Stimulated activated CD4-positive, alpha-beta T cell treated with anti-CD3 and anti-CD28 coated beads, Interleukin-2, amount 100 ng/mL, for 24 hours (primary cell): ENCODE data around the gene PIK3R5.
"Not testable (repeated sequence)": the region's sequence is repeated elsewhere in the genome, so short reads cannot be mapped to it uniquely, and the experiment has no call there.

ENCODE experiments used
- DNase-seq, 2 donors: peaks; one replicate each; pipeline ENCODE4 v3.0.0-alpha.2; 2020

Gene PIK3R5

DNA sequence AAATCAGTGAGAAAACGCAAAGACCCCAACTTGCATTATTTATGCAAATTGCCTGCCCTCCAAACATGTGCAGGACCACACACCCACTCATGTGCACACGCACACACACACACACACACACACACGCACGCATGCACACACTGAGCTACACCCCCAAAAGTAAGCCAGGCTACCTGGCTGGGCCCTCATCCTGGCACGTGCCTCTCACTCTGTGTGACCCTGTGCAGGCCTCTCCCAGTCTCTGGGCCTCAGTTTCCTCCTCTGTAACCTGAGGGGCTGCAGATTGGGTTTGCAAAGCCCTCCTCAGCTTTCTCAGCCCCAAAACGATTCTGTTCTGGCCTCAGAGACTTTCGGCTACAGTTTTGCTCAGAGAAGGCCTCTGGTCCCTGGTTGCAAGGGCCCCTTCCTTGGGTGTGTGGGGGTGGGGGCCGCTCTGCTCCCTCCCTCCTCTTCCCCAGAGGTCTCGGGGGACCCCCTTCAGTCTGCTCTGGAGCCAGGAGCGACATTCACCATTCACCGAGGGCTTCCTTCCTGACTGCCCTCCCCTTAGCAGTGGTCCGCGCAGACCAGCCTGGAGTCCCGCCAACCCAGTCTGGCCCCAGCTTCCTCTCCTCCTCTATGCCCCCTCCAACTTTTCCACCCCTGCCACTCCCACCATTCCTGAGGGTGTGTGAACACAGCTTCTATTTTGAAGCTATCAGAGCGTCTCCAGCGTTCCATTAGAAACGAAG is 92.6 kb downstream of the PIK3R5 start:
- DNase-seq, result no peak

DNA sequence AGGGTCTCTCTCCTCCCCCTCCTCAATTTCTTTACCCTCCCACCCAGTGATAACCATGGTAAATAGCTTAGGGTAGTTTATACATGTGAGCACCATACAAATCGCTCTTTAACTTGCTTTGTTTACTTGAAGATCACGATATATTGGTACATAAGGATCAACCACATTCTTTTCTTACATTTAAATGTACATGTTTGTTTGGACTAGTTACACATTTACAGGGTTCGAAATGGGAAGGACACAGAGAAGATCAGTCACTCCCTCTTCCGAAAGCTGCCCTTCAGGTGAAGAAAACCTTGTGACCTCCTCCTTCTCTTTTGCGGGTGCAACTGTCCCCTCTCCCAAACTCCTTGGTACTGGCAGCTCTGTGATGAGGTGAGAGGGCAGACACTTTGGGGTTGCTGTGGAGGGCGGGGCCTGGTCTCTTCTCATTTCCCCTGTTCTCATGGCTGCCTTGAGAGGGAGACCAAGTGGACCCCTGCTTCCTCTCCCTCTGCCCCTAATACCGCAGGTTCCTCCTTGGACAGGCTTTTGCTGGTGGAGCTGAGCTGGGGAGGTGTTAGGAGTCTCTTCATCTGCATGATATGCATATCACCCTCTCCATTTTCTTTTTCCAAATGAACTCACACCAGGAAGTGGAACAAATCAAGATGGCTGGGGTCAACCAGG is 93.3 kb downstream of the PIK3R5 start:
- DNase-seq, result no peak

DNA sequence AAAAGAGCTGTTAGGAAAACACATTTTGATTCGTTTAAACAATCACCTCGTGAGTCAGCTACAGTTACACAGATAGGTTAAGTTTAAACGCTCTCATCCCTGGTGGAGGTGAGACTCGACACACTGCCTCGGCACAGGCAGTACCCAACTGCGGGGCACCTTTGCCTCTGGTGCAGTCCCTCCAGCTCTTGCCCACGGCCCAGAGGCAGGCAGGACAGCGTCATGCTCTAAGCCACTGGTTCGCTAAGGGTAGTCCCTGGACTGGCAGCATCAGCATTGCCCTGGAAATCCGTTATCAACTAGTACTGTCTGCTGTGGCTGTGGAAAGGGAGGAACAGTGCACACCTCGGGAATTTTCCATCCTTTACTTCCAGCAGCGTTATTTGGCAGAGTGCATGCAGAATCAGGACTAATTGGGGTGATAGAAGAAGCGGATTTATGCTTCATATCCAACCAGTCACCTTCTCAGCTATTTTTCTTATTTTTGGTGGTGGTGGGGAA is 94.4 kb downstream of the PIK3R5 start:
- DNase-seq, result no peak

DNA sequence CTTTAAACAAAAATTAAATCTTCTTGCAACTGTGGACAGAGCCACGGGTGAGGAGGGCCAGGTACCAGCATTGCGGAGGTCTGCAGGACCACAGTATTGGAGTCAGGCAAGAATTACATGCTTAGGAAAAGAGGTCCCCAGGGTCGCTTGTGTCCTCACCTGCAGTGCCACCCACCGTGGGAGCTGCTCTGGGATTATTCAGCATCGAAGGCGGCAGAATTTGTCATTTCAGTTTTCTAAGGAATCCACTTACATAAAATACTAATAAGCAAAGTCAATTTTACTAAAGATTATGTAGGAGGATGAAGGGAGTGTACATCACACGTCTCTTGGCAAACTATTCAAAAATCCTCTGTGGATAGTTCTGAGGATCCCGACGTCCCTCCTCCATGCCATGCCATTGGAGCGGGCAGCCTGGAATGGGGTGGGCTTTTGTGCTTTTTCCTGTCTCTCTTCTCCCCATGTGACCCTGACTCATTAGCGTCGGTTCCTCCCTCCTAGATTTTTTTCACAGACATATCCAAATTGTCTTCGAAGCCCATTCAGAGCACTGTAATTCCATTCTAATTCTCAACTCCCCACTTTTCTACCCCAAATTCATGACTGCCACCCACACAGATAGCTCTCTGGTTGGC is 95.0 kb downstream of the PIK3R5 start:
- no peak for DNase-seq

DNA sequence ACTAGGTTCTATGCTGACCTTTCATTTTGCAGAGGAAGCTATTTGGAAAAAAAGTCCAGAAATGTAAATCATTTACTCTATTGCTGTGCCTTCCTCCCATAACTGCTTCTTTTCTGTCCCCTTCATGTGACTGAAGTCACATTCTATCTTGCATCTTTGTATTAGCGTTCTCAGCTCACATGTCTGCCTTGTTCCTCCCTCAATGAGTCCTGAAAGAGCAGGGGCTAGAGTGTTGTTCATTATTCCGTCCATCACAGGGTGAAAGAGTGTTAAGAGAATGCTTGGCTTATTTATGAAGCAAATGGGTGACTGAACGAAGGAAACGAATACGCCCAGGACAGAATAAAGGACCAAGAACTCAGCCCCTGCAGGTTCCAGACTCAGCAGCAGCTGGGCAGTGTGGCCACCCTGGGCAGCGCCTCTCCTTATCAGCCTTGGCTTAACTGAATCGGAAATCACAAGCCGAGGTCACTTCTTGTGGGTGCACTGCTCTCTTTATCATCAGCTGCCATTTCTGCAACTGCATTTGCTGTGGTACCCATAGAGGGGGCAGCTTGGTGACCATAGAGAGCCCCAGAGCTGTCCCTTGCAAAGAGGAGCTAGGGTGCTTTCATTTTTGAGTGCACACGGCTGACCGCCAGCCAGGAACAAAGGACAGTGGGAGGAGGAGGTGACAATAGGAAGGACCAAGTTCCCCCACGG is 96.2 kb downstream of the PIK3R5 start:
- DNase-seq, result no peak

DNA sequence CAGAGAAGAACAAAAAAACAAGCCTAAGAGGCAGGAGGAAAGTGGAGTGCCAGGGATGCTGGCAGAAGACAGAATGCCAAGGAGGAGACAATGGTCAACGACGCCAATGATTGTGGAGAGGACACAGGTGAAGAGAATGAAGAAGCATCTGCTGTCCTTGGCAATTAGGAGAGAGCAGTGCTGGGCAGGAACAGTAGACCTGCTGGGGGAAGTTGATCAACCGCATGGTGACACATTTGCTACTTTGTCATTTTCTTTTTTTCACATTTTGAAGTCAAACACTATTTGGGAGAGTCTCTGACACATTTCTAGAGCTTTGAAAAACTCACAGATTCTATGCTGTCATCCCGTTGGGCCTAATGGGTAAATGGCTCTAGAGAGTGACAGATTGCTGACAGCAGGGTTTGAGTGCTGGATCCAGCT is 97.0 kb downstream of the PIK3R5 start:
- DNase-seq, result no peak

DNA sequence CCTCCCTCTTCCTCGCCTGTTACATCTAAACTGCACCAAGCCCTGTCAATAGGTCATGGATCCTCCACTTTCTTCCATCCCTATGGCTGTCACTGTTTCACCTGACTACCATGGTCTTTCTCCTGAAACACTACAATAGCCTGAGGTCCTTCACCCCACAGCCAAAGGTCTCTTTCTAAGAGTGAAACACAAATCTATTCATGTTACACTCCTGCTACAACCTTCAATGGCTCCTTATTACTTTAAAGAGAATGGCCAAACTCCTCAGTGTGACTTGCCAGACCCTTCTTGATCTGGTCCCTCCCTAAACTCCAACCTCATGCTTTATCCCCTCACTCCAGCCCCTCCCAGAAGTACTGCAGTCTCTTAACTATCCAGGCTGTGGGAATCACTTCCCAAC is 97.4 kb downstream of the PIK3R5 start:
- no peak for DNase-seq

DNA sequence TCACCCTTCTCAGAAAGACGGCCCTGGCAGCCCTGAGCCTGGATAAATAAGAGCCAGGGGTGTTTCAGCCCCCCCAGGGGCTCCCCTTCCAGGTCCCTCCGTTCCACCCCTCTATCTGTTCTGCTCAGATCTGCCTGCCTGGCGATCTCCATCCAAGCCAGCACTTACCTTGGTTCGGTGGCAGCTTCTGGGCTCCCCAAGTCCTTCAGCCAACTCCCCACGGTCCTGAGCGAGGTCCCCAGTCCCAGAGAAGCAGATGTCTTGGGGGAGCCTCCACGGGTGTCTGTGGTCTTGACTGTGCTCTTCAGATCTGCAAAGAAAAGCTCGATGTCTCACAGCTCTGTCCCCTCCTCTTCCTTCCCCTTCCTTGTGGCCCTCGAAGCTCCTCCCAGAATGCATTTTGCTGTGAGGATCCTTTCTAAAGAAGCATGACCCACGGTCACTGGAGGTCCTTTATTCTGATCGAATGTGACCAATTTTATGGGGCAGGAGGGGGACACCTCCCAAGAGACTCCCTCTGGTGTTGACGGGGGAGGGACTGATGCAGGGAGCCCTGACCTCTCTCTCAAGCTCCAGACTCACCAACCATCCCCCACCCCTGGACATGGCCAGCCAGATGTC is 98.0 kb downstream of the PIK3R5 start, which contains the start of gene PIK3R6:
Gene PIK3R6, minus strand, starts transcription at position 314 of the 621 bp plus-strand sequence. CDS start 17,880 bp downstream, outside the sequence.
- DNase-seq, result no peak

DNA sequence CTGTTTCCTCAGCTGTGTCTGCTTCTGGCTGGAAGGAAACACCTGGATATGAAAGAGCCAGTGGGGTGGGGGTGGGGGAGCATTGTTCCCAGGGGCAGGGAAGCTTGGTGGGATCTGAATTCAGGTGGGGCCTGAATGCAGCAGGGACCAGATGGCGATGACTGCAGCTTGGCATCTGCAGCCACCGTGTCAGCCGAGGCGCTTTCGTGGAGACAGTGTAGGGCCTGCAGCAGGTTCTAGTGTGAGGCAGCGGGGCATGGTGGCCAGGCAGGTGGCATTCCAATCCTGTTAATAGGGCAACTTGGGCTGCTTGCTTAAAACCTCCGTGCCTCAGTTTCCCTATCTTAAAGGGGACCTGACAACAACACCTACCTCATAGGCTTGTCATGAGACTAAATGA is 99.7 kb downstream of the PIK3R5 start:
- DNase-seq, result no peak

DNA sequence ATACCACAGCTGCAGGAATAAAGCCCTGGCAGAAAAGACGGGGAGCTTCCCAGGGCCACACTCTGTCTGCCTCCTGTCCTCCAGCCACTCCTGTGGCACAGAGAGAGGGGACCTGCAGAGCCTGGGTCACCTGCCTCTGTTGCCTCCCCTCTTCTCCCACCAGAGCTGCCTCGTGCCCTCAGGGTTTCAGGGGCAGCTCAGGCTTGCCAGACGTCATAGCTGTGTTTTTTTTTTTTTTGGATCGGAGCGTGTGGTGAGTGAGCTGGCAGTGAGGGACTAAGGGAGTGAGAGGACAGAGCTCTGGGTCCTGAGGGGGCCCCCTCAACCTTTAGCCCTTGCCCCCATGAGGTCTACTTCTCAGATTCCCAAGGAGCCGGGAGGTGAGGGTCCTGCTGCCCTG is 100.1 kb downstream of the PIK3R5 start:
- DNase-seq, result no peak

DNA sequence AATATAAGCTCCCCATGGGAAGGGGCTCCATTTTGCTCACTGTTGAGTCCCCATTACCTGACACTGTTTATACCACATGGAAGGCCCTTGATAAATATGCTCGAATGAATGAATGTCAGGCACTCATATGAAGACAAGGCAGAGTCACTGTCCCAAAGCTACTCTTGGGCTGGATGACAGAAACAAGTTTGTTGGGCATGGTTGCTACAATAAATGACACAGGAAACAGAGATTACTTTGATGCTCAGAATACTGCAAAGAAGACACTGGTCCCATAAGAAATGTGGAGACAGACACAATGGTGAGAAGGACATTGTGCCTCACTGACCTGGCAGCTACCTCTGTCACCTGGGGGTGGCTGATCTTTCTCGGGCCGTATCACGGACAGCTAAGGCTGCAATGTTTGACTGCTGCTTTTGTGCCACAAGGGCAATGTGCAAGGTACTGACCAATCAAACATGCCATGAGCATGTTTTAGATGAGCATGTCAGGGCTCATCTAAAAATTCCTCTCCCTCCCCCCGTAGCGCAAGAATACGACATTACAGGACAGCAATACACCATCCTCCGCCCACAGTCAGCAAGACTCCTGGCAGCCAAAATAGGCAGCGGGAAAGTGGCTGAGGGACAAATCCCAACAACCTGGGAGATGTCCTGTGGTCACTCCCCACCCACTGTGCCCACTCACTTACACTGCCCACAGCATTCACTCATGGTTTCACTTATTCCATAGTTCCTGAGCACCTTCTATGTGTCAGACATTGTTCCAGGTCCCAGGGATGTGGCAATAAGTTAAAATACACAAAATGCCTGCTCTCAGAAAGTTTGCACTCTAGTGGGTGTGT is 103.1 kb downstream of the PIK3R5 start:
- no peak for DNase-seq

DNA sequence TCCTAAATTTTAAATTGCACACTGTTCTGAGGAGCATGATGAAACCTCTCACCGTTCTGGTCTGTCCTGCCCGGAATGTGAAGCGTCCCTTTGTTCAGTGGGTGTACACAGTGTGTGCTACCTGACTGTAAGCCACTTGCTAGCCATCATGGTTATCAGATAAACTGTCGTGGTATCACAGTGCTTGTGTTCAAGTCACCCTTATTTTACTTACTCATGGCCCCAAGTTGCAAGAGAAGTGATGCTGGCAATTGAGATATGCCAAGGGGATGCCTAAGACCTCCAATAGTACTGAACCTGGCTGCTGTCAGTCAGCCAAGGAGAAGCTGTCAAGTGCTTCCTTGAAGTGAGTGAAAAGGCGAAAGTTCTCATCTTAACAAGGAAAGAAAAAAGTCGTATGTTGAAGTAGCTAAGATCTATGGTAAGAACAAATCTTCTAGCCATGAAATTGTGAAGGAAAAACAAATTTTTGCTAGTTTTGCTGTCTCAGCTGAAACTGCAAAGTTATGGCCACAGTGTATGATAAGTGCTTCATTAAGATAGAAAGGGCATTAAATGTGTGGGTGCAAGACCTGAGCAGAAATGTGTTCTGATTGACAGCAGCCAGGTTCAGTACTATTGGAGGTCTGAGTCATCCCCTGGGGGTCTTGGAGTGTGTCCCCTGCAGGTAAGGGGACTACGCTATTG is 103.9 kb downstream of the PIK3R5 start:
- no peak for DNase-seq

DNA sequence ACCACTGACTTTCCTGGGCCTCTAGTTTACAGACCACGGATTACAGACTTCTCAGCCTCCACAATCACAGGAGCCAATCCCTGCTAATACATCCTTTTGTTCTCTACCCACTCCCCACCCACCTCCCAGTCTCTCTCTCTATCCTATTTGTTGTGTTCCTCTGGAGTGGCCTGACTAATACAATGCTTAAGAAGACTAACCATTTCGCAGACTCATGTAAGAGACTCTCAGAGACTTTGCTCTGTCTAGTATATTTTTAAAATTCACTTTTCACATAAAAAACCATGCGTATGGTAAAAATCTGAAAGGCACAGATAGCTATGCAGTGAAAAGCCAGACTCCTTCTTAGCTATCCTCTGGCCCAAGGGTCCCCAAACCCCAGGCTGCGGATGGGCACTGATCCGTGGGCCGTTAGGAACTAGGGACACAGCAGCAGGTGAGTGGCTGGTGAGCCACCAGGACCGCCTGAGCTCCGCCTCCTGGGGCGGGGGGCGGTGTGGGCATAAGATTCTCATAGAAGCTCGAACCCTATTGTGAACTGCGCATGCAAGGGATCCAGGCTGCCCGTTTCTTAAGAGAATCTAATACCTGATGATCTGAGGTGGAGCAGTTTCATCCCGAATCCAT is 105.6 kb downstream of the PIK3R5 start:
- DNase-seq, result no peak

DNA sequence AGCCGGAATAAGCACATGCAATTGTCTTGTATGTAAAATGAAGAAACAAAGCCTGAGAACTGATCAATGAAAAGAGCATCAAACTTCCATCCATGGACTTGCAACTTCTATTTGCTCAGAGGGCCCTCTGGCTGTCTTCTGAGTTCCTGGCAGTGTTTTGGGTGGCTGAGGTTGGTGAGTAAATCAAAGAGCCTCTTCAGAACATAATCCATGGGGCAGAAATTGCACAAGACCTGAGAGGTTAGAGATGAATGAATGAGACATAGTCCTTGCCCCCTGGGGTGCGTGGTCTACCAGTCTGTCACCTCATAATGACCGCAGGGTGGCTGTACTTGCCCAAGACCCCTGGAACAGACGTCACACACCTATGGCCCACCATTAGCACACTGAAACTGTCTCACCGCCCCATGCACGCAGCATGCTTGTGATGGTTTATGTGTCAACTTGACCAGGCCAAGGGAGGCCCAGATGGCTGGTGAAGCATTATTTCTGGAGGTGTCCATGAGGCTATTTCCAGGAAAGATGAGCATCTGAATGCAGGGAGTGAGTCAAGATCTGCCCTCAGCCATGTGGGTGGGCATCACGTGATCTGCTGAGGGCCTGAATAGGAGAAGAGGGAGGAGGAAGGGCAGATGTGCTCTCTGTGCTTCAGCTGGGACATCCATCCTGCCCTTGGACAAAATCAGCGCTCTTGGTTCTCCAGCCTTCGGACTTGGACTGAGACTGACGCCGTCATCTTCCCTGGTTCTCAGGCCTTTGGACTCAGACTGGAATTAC is 106.3 kb downstream of the PIK3R5 start:
- DNase-seq, result no peak

DNA sequence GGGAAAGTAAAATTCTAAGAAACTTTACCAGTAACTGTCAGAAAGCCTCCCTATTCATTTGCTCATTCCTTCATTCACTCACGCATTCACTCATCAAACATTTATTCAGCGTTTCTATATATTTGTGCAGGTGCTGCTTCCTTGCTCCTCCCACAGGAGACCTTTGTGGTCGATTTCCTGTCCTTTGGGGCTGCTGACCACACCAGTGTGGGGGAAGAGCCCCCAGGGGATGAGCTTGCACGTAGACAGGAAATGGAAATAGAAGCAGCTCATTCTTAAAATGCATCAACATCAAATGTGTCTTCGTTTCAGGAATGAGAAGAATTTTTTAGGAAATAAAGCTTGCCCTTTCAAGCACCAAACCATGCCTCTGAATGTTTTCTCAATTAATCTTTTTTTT is 107.6 kb downstream of the PIK3R5 start:
- peak in 1 of 2 donors; percentile 19 for DNase-seq

DNA sequence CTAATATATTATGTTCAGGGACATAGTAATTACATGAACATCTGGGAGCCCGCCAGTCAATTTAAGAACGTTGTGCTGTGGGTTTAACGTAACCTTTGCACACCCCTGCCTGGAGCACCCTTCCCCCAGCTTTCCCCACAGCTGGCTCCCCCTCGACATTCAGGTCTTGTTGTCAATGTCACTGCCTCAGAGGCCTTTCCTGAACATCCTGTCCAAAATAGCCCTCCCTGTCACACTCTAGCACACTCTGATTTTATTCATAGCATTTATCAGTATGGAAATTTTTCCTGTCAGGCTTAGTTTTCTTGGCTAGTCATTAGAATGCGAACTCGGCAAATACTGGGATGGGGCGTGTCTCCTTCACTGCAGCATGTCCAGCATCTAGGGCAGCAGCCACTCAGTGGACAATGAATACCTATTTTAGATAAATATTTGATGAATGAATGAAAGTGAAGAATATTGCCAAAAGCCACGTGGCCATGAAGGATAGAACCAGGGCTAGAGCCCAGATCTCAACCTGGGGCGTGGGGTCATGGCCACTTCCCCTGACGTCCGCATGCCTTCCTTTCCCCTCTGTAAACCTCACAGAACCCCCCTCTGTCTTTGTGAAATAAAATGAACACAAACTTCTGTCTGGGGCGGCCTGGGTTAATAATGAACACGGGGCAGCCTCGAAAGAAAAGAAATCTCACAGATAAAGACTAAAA is 108.5 kb downstream of the PIK3R5 start:
- DNase-seq, result no peak

DNA sequence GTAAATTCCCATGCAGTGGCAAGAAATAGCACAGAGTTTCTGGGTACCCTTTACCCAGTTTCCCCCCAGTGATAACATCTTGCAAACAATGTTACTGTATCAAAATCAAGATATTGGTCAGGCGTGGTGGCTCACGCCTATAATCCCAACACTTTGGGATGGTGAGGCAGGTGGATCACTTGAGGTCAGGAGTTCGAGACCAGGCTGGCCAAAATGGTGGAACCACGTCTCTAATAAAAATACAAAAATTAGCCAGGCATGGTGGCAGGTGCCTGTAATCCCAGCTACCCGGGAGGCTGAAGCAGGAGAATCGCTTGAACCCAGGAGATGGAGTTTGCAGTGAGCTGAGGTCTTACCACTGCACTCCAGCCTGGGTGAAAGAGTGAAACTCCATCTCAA is 109.3 kb downstream of the PIK3R5 start:
- not testable (repeated sequence) for DNase-seq

DNA sequence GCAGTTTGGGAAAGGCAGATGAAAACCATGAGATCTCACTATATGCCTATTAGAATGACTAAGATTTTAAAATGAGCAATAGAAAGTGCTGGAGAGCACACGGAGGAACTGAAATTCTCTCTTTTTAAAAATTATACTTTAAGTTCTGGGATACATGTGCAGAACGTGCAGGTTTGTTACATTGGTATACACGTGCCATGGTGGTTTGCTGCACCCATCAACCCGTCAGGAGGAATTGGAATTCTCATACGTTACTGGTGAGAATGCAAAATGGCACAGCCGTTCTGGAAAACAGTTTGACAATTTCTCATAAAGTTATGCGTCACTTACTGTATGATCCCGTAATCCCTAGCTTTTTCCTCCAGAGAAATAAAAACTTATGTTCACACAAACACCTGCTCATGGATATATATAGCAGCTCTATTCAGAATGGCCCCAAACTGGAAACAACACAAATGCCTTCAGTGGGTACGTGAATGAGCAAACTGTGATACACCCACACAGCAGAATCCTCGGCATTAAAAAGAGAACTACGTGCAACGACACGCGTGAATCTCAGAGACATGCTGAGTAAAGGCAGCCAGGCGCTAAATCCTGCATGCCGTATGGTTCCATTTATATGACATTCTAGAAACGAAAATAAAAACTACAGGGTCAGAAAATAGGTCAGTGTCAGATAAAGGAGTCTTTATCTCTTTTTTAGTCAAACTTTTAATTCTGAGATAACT is 109.9 kb downstream of the PIK3R5 start:
- no peak for DNase-seq
